Central memory CD4-positive, alpha-beta T cell (primary cell): ENCODE measurements around the gene CRB3.

Experiments
- DNase-seq: peaks from one replicate; pipeline ENCODE4 v3.0.0; 2022

CRB3 gene

GRCh38 chr19:6433663-6434062 lies 30.4 kb upstream of the CRB3 start, which contains the start of gene SLC25A41:
Gene SLC25A41 (minus strand): TSS chr19:6433763. CDS start chr19:6433693, 70 bp downstream.
- DNase-seq = no peak

DNA sequence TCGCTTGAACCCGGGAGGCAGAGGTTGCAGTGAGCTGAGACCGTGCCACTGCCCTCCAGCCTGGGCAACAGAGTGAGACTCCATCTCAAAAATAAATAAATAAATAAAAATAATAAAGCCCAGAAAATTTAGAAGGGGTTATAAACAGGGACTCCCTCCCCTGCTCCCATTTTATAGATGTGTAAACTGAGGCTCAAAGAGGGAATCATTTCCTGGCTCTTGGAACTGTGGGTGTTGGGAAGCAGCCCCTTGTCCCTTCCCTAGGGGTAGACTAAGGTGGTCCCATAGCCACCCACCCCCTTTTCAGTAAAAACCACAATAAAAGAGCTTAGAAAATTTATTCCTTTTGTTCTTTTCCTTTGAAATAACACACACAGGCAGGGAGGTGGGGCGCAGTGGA lies 24.3 kb upstream of the CRB3 start:
- no peak for DNase-seq

GRCh38 chr19:6440905-6441304 lies 23.2 kb upstream of the CRB3 start:
- no peak for DNase-seq

DNA sequence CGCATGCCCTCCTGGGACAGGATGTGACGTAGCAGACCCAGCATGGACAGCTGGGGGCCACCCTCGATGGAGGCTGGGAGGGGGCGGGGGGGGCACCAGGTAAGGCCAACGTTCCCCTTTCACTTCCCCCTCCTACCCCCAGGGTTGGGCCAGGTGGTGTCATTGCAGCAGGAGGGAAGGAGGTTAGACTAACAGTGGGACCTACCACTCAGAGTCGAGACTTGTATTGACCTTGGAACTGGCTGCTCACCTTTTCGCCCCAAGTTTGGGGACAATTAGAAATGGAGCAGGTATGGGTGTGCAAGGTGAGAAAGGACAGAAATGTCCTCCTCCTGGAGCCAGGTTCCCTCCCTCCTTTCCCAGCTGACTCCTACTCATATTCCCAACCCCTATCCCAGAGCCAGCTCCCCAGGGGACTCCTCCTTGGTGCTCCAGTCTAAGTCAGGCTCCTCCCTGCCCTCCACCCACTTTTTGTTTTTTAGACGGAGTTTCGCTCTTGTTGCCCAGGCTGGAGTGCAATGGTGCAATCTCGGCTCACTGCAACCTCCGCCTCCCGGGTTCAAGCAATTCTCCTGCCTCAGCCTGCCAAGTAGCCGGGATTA lies 21.9 kb upstream of the CRB3 start:
- DNase-seq = no peak

DNA sequence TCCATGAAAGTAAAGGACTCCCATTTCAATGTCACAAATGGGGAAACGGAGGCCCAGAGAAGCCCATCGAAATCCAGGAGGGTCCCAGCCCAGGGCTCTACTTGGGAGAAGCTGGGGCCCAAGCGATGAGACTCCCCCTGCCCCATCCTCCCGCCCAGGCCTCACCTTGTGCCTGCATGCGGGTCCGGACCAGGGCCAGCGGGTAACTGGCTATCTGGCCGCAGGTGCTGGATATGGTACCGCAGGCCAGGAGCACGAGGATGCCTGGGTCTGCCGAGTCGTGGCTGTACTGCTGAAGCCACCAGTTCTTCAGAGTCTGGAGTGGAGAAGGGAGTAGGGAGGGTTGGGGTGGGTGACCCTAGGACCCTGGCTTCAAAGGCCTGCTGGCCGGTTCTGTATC lies 20.1 kb upstream of the CRB3 start:
- no peak for DNase-seq

DNA sequence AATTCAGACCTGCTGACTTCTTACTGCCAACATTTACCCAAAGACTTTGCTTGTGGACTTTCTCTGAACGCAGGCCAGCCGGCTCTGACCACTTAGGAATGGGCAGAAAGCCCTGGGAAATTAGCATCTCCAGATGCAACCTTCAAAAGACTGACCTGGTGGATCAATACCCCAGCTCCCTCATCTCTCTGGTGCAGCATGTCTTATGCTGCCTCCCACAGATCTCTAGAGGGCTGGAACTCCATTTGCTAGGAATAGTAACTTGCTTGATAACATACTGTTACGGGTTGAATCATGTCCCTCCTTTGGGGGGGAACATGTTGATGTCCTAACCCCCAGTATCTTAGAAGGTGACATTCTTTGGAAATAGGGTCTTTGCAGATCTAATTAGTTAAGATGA lies 17.6 kb upstream of the CRB3 start:
- DNase-seq = no peak

GRCh38 chr19:6448045-6448444 lies 16.0 kb upstream of the CRB3 start:
- no peak for DNase-seq

DNA sequence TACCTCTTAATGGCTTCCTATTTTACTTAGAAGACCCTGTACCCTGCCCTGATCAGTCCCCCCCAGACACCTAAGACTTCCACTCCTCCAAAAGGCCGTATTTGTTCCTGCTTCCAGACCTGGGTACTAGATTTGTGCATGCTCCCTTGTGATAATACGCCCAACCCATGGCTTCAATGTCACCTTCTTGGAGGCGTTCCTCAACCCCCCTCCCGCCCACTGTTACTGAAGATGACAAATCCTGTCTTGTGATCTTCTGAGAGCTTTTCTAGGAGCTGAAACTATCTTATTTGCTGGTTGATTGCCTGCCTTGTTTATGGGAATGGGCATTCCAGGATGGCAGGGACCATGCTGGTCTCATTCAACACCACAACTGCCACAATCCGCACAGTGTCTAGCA lies 13.9 kb upstream of the CRB3 start:
- no peak for DNase-seq

DNA sequence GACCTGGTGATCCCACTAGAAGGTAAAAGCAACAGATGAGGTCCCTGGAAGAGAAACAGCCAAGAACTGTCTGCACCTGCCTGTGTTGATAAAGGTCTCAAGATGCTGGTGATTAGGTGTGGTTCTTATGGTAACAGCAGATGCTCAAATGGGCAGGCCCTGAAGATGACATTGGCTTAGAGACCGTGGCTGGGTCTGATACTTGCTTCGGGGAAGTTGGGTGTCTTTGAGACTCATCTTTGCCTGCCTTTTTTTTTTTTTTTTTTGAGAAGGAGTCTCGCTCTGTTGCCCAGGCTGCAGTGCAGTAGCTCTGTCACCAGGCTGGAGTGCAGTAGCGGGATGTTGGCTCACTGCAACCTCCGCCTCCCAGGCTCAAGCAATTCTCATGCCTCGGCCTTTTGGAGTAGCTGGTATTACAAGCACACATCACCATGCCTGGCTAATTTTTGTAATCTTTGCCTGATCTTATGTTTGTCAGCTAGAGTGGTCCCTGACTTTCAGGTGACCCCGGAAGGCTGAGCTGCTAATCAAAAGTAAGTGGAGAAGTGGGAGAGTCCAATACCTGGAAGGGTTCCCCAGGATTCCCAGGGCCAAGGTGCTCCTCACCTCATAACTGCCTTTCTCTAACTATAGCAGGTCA lies 12.4 kb upstream of the CRB3 start:
- no peak for DNase-seq

GRCh38 chr19:6452223-6452614 lies 11.9 kb upstream of the CRB3 start:
- DNase-seq = no peak

GRCh38 chr19:6452899-6453298 lies 11.2 kb upstream of the CRB3 start:
- no peak for DNase-seq

GRCh38 chr19:6453951-6454565 lies 10.0 kb upstream of the CRB3 start:
- no peak for DNase-seq

GRCh38 chr19:6455924-6456323 lies 8.1 kb upstream of the CRB3 start:
- DNase-seq = no peak

- DNase-seq = no peak
Observed at GRCh38 chr19:6457958-6458694, 5.9 kb upstream of the CRB3 start.

DNA sequence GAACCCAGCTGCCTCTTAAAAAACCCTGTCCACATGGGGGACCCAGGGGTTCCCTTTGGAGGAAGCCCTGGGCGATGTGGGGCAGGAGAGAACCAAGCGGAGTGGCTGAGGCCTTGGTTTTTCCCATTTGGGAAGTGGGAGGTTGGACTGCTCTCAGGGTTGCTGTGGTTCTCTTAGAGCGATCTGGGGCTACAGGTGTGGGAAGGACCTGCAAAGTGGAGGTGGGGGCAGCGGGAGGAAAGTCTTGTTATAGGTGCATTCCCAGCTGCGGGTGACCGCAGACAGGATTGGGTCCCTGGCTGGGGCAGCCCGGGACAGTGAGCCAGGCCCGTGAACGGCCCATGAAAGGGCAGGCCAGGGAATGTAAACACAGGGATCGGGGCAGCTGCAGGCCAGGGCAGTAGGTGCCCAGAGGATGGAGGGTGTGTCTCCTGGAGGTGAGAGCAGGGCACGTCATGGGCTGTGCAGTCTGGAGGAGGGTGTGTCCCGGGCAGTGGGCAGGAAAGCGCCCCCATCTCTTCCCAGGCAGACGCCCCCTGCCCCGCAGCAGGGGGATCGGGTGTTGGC lies 5.3 kb upstream of the CRB3 start:
- DNase-seq = no peak

DNA sequence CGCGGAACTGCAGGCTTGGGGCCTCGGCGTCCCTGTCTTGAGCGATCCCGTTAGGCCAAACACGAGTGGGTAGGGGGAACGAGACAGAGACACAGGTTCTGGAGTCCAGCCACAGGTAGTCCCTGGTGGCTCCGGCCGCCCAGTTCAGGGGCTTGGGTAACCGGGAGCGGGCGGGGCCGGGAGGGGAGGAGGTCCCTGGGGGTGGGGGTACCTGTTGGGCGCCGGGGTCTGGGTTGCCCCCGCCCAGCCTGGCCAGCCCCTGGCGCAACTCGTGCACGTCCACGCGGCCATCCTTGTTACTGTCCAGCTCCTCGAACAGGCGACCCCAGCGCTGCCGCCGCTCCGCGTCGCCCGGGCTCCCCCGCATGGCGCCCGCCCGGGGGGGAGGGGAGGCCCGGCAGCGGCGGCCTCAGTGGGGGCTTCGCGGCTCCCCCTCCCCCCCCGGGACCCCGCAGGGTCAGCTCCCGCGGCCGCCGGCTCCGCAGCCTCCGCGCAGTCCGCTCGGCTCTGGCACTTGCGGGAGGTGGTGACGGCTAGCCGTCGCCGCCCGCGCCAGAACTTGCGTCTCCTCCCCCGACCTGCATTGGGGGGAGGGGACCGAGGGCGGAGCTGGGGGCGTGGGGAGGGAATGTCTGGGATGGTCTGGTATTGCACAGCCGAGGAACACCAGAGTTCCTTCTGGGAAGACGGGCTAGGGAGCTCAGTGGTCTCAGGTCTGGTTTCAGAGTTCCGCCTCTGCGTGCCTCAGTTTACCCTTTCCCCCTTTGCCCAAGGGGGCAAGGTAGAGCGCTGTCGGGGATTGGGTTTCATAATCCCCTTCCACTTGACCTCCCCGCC lies 4.6 kb upstream of the CRB3 start, which contains the start of gene SLC25A23:
SLC25A23 (minus strand) TSS at position 531 of the 837 bp plus-strand sequence; CDS start at position 367, 164 bp downstream.
- DNase-seq = peak; percentile 31

- DNase-seq = peak; percentile 95
Observed at GRCh38 chr19:6460099-6460884, 3.8 kb upstream of the CRB3 start.

- DNase-seq = no peak
Observed at GRCh38 chr19:6465006-6465405, 935 bp downstream of the CRB3 start.

GRCh38 chr19:6465663-6466062 lies 1.6 kb downstream of the CRB3 start:
- DNase-seq = no peak

DNA sequence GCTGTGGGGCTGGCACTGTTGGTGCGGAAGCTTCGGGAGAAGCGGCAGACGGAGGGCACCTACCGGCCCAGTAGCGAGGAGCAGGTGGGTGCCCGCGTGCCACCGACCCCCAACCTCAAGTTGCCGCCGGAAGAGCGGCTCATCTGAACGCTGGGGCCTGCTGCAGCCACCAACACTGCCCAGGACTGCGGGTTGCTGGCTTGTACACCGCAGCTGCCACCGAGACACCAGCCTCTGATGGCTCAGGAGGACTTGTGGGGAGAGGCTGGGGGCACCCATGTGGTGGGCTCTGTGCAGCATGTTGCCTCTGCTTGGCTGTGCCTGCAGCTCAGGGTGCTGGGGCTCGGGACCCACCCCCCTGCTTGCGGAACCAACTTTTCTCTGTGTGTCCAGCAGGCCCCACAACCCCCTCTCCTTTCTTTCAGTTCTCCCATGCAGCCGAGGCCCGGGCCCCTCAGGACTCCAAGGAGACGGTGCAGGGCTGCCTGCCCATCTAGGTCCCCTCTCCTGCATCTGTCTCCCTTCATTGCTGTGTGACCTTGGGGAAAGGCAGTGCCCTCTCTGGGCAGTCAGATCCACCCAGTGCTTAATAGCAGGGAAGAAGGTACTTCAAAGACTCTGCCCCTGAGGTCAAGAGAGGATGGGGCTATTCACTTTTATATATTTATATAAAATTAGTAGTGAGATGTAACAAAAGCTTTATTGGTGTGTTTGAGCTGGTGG lies 2.6 kb downstream of the CRB3 start:
- no peak for DNase-seq

DNA sequence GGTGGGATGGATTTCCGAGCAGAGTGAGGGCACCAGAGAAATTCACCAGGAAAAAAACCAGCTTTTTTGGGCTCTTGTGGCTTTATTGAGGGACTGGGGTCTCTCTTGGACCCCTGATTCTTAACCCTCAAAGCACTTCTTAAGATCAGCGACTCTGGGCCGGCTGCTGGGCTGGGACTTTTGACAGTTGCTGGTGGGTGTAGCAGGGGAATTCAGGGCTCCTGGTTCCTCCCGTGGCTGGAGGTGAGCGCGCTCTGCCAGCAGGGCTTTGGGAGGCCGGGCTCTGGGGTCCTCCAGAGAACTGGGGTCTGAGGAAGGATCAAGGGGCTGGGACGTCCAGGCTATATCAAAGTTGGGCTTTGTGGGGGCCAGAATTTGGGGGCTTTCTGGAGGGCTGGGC lies 3.3 kb downstream of the CRB3 start:
- DNase-seq = no peak
